K562 (cell line): ENCODE measurements around the gene LMBR1L. TPM values are rescaled to one million over a fixed set of nuclear protein-coding genes. Genes with fewer than 3 reads are reported as not detected.

Experiments used
- NKRF ChIP-seq: fragments of 450-650 bp; IDR thresholded peaks from 2 replicates; pipeline ENCODE4 v1.6.1; 2016; ENCODE audit warnings: borderline replicate concordance
- polyA plus RNA-seq, 8 experiments: library from polyadenylated mRNA; depleted of rRNA in 4 of 8; stranded (reverse) in 5 of 8; unstranded in 3 of 8; fragments of >200 nt; fragmentation: Nextera tagmentation in 2 of 8; fragmentation: Illumina TruSeq in 1 of 8; extraction: Ambion mirVana in 2 of 8; extraction: Trizol in 1 of 8; gene quantifications; 2 replicates each; pipeline versions ENCODE4 v1.2.1 to v1.2.3, GENCODE V29; 2011 to 2014; ENCODE audit warnings: inconsistent platforms in 1 of 8, missing spikeins in 1 of 8
- total RNA-seq, 7 experiments: library from RNA; depleted of rRNA in 6 of 7; stranded (reverse); fragments of >200 nt in 6 of 7; fragmentation: Illumina TruSeq in 2 of 7; extraction: Trizol in 2 of 7; gene quantifications; 2 replicates each; pipeline versions ENCODE4 v1.2.1 to v1.2.3, GENCODE V29; 2011 to 2021; ENCODE audit warnings: low replicate concordance in 1 of 7
- TF ChIP-seq, protein P1 (sequence below): fragments of 450-650 bp; IDR thresholded peaks from 2 replicates; pipeline ENCODE4 v1.6.1; 2016; ENCODE audit warnings: mild to moderate bottlenecking, moderate library complexity

LMBR1L gene
- total and polyA plus RNA-seq, 9 of the 15 experiments (the other 6 are each of a cell fraction or from before 2014, with no cell fraction given) = 2.5 to 57.0 (median 31.1) TPM

GRCh38 chr12:49060237-49061156 lies 50.1 kb downstream of the LMBR1L start, which contains the start of gene KMT2D (continued):
- TF ChIP-seq, protein P1, sequence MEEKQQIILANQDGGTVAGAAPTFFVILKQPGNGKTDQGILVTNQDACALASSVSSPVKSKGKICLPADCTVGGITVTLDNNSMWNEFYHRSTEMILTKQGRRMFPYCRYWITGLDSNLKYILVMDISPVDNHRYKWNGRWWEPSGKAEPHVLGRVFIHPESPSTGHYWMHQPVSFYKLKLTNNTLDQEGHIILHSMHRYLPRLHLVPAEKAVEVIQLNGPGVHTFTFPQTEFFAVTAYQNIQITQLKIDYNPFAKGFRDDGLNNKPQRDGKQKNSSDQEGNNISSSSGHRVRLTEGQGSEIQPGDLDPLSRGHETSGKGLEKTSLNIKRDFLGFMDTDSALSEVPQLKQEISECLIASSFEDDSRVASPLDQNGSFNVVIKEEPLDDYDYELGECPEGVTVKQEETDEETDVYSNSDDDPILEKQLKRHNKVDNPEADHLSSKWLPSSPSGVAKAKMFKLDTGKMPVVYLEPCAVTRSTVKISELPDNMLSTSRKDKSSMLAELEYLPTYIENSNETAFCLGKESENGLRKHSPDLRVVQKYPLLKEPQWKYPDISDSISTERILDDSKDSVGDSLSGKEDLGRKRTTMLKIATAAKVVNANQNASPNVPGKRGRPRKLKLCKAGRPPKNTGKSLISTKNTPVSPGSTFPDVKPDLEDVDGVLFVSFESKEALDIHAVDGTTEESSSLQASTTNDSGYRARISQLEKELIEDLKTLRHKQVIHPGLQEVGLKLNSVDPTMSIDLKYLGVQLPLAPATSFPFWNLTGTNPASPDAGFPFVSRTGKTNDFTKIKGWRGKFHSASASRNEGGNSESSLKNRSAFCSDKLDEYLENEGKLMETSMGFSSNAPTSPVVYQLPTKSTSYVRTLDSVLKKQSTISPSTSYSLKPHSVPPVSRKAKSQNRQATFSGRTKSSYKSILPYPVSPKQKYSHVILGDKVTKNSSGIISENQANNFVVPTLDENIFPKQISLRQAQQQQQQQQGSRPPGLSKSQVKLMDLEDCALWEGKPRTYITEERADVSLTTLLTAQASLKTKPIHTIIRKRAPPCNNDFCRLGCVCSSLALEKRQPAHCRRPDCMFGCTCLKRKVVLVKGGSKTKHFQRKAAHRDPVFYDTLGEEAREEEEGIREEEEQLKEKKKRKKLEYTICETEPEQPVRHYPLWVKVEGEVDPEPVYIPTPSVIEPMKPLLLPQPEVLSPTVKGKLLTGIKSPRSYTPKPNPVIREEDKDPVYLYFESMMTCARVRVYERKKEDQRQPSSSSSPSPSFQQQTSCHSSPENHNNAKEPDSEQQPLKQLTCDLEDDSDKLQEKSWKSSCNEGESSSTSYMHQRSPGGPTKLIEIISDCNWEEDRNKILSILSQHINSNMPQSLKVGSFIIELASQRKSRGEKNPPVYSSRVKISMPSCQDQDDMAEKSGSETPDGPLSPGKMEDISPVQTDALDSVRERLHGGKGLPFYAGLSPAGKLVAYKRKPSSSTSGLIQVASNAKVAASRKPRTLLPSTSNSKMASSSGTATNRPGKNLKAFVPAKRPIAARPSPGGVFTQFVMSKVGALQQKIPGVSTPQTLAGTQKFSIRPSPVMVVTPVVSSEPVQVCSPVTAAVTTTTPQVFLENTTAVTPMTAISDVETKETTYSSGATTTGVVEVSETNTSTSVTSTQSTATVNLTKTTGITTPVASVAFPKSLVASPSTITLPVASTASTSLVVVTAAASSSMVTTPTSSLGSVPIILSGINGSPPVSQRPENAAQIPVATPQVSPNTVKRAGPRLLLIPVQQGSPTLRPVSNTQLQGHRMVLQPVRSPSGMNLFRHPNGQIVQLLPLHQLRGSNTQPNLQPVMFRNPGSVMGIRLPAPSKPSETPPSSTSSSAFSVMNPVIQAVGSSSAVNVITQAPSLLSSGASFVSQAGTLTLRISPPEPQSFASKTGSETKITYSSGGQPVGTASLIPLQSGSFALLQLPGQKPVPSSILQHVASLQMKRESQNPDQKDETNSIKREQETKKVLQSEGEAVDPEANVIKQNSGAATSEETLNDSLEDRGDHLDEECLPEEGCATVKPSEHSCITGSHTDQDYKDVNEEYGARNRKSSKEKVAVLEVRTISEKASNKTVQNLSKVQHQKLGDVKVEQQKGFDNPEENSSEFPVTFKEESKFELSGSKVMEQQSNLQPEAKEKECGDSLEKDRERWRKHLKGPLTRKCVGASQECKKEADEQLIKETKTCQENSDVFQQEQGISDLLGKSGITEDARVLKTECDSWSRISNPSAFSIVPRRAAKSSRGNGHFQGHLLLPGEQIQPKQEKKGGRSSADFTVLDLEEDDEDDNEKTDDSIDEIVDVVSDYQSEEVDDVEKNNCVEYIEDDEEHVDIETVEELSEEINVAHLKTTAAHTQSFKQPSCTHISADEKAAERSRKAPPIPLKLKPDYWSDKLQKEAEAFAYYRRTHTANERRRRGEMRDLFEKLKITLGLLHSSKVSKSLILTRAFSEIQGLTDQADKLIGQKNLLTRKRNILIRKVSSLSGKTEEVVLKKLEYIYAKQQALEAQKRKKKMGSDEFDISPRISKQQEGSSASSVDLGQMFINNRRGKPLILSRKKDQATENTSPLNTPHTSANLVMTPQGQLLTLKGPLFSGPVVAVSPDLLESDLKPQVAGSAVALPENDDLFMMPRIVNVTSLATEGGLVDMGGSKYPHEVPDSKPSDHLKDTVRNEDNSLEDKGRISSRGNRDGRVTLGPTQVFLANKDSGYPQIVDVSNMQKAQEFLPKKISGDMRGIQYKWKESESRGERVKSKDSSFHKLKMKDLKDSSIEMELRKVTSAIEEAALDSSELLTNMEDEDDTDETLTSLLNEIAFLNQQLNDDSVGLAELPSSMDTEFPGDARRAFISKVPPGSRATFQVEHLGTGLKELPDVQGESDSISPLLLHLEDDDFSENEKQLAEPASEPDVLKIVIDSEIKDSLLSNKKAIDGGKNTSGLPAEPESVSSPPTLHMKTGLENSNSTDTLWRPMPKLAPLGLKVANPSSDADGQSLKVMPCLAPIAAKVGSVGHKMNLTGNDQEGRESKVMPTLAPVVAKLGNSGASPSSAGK = peak; percentile 76
- peak; percentile 94 for TF ChIP-seq NKRF
